Stimulated activated CD8-positive, alpha-beta memory T cell treated with anti-CD3 and anti-CD28 coated beads, Interleukin-15, amount 100 ng/mL, for 4 hours (primary cell): ENCODE measurements around the gene PCDHB9.

Experiments used
- DNase-seq, 2 donors: peaks; one replicate each; pipeline ENCODE4 v3.0.0-alpha.2; 2020; ENCODE audit warnings: low read depth in 2 of 2

The PCDHB9 gene

DNA sequence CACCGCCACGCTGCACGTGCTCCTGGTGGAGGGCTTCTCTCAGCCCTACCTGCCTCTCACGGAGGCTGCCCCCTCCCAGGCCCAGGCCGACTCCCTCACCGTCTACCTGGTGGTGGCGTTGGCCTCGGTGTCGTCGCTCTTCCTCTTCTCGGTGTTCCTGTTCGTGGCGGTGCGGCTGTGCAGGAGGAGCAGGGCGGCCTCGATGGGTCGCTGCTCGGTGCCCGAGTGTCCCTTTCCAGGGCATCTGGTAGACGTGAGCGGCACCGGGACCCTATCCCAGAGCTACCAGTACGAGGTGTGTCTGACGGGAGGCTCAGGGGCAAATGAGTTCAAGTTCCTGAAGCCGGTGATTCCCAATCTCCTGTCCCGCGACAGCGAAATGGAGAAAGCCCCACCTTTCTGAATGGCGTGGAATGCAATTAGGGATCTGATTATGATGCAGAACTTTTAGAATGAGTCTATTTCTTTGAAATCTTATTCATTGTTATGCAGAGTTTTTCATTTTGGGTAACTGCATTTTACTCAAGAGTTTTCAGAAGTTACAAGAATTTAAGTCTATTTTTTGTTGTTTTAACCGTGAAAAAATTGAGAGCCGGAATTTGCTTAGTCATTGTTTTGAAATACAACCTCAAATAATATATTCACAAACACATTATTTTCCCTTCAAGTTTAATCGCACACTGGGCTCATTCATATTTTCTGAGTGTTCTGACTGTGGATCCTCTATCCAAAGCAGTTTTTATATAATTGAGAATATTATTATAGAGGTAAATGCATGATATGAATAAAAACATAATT, 49.8 kb downstream of the PCDHB9 start:
- no peak for DNase-seq
